PC-9 (cell line): Measurements from ENCODE around the gene WFIKKN2.

Experiments used
- CTCF ChIP-seq: fragments of 200-600 bp; sonication (generic); conservative IDR thresholded peaks from 2 replicates; pipeline ENCODE4 v1.6.1; 2017; ENCODE audit warnings: mixed run types, antibody characterized with exemption, mild to moderate bottlenecking, moderate library complexity
- EZH2 ChIP-seq: fragments of 200-600 bp; sonication (generic); IDR thresholded peaks from 2 replicates; pipeline ENCODE4 v1.8.0; 2017; ENCODE audit warnings: antibody characterized with exemption, low read depth

GRCh38 chr17:50792132-50792531 is 43.3 kb upstream of the WFIKKN2 start:
- TF ChIP-seq CTCF, result no peak
- no peak for TF ChIP-seq EZH2
